ENCODE measurements around the gene SLC26A1.
"Not testable (repeated sequence)": the region's sequence is repeated elsewhere in the genome, so short reads cannot be mapped to it uniquely, and the experiment has no call there.

SLC26A1 gene

GRCh38 chr4:946103-946450 lies 47.1 kb downstream of the SLC26A1 start:
- H2AFZ ChIP-seq (ENCODE audit: low read length): no peak overlapping the region

DNA sequence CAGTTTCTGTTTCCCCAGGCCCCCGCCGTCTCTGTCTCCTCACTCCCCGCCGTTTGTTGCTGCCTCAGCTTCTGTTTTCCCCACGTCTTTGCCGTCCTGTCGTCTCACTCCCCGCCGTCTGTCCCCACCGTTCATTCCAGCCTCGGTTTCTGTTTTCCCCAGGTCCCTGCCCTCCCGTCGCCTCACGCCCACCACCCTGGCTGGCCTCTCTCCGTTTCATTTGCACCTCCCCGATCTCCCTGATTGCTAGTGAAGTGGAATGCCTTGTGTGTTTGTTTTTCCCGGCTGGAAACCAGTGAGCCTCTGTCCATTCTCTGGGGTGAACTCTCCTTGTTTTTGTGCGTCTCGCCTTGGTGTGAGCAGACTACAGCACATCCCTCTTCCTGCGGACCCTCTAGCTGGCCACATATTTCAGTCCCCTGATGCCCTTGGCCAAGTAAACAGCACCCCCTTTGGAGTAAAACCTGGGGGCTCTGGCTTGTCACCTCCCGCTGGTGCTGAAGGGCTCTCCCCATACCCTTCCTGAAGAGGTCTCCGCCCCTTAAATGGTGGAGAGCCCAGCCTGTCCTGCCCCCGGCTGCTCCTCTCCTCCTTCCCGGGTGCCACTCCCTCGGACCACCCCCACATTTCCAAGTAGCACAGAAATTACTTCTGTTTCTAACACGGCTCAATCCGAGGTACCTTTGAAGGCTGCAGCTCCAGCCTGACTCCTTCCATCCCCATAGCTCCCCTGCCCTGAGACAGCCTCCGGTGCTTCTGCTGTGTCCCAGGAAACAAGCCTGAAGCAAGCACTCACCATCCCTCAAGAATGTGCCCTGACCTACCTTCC lies 47.7 kb downstream of the SLC26A1 start:
- Histone ChIP-seq H3K27ac (ENCODE audit: low read length) (no peak overlapping the region), H3F3A (ENCODE audit: insufficient read depth, low read length) (no peaks in the 10 kb centered on the region), H4K20me1 (ENCODE audit: insufficient read depth, low read length) (no peaks in the 10 kb centered on the region), H3K4me1 (ENCODE audit: low read length) (no peaks in the 10 kb centered on the region), H3K79me2 (ENCODE audit: low read length) (no peaks in the 10 kb centered on the region), H2AFZ (ENCODE audit: low read length) (no peak overlapping the region), H3K36me3 (replicated peaks; ENCODE audit: insufficient read depth, low read length) (no peaks in the 10 kb centered on the region), H3K27me3 (replicated peaks; ENCODE audit: insufficient read depth, low read length) (no peaks in the 10 kb centered on the region), H3K4me3 (ENCODE audit: low read length) (no peak overlapping the region), H3K4me2 (ENCODE audit: low read depth, low read length) (no peak overlapping the region), H3K9me2 (replicated peaks; ENCODE audit: insufficient read depth, low read length) (no peaks in the 10 kb centered on the region), H3K9me3 (replicated peaks; ENCODE audit: insufficient read depth, low read length) (no peaks in the 10 kb centered on the region), H3K9ac (ENCODE audit: low read length) (no peak overlapping the region)
- DNase-seq: no peak
- TF ChIP-seq, protein P1, sequence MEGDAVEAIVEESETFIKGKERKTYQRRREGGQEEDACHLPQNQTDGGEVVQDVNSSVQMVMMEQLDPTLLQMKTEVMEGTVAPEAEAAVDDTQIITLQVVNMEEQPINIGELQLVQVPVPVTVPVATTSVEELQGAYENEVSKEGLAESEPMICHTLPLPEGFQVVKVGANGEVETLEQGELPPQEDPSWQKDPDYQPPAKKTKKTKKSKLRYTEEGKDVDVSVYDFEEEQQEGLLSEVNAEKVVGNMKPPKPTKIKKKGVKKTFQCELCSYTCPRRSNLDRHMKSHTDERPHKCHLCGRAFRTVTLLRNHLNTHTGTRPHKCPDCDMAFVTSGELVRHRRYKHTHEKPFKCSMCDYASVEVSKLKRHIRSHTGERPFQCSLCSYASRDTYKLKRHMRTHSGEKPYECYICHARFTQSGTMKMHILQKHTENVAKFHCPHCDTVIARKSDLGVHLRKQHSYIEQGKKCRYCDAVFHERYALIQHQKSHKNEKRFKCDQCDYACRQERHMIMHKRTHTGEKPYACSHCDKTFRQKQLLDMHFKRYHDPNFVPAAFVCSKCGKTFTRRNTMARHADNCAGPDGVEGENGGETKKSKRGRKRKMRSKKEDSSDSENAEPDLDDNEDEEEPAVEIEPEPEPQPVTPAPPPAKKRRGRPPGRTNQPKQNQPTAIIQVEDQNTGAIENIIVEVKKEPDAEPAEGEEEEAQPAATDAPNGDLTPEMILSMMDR (IDR thresholded peaks at IDR 0.05; ENCODE audit: low read length): no peak
- TF ChIP-seq EZH2phosphoT487 (IDR thresholded peaks at IDR 0.05; ENCODE audit: low read length) (no peak), EZH2 (optimal IDR thresholded peaks at IDR 0.05; ENCODE audit: low read depth, low read length) (no peak)

More at GRCh38 chr4:946103-946450, 47.1 kb downstream of the SLC26A1 start:
- no peak for TF ChIP-seq EZH2phosphoT487 (IDR thresholded peaks at IDR 0.05; ENCODE audit: low read length)
- TF ChIP-seq EZH2 (optimal IDR thresholded peaks at IDR 0.05; ENCODE audit: low read depth, low read length): no peak
- TF ChIP-seq, protein P1 (IDR thresholded peaks at IDR 0.05; ENCODE audit: low read length): no peak
- no peaks in the 10 kb centered on the region for H3K36me3 ChIP-seq (replicated peaks; ENCODE audit: insufficient read depth, low read length)
- no peaks in the 10 kb centered on the region for H4K20me1 ChIP-seq (ENCODE audit: insufficient read depth, low read length)
- H3F3A ChIP-seq (ENCODE audit: insufficient read depth, low read length): no peaks in the 10 kb centered on the region
- H3K9me3 ChIP-seq (replicated peaks; ENCODE audit: insufficient read depth, low read length): no peaks in the 10 kb centered on the region
- H3K27ac ChIP-seq (ENCODE audit: low read length): no peak overlapping the region
- H3K79me2 ChIP-seq (ENCODE audit: low read length): no peaks in the 10 kb centered on the region
- no peak overlapping the region for H3K4me2 ChIP-seq (ENCODE audit: low read depth, low read length)
- DNase-seq: no peak
- H3K27me3 ChIP-seq (replicated peaks; ENCODE audit: insufficient read depth, low read length): no peaks in the 10 kb centered on the region
- H3K4me1 ChIP-seq (ENCODE audit: low read length): no peaks in the 10 kb centered on the region
- no peaks in the 10 kb centered on the region for H3K9me2 ChIP-seq (replicated peaks; ENCODE audit: insufficient read depth, low read length)
- no peak overlapping the region for H3K9ac ChIP-seq (ENCODE audit: low read length)
- H3K4me3 ChIP-seq (ENCODE audit: low read length): no peak overlapping the region

- H3K4me3 ChIP-seq (ENCODE audit: low read length); H3K9ac ChIP-seq (ENCODE audit: low read length); H2AFZ ChIP-seq (ENCODE audit: low read length); H3K9me2 ChIP-seq (replicated peaks; ENCODE audit: insufficient read depth, low read length); H4K20me1 ChIP-seq (ENCODE audit: insufficient read depth, low read length); H3F3A ChIP-seq (ENCODE audit: insufficient read depth, low read length); H3K79me2 ChIP-seq (ENCODE audit: low read length); H3K9me3 ChIP-seq (replicated peaks; ENCODE audit: insufficient read depth, low read length); H3K27ac ChIP-seq (ENCODE audit: low read length); H3K4me1 ChIP-seq (ENCODE audit: low read length); DNase-seq; H3K36me3 ChIP-seq (replicated peaks; ENCODE audit: insufficient read depth, low read length); H3K27me3 ChIP-seq (replicated peaks; ENCODE audit: insufficient read depth, low read length); H3K4me2 ChIP-seq (ENCODE audit: low read depth, low read length): not testable (repeated sequence)
Measured at GRCh38 chr4:939508-939907, 53.7 kb downstream of the SLC26A1 start.

Measured in MM.1S (cell line).